Body of pancreas (tissue), 4 donors: ENCODE results near the gene CLEC2B. TPM values are rescaled to one million over a fixed set of nuclear protein-coding genes. Genes with fewer than 3 reads are reported as not detected.

Source experiments
- ATAC-seq: fragments of 150-250 bp; one replicate; pipeline ENCODE4 v1.9.1; 2016
- DNase-seq, 4 donors: peaks; one replicate each; pipeline ENCODE4 v3.0.0-alpha.2; 2019
- H3K27ac ChIP-seq, 4 donors: fragments of 200-600 bp; sonication (generic); 1 replicate in 3 of 4; 2 replicates in 1 of 4; pipeline versions ENCODE4 v1.5.1 to v1.6.1; 2016 to 2019; ENCODE audit warnings: mild to moderate bottlenecking in 1 of 4, mixed read lengths in 1 of 4, moderate library complexity in 1 of 4
- H3K27me3 ChIP-seq, 2 donors: fragments of 200-600 bp; sonication (generic); one replicate each; pipeline ENCODE4 v1.6.0; 2016; ENCODE audit warnings: mild to moderate bottlenecking in 1 of 2
- H3K36me3 ChIP-seq, 2 donors: fragments of 200-600 bp; sonication (generic); replicated peaks in 1 of 2; 2 replicates each; pipeline ENCODE4 v1.5.1; 2016; ENCODE audit warnings: low read depth in 2 of 2; ENCODE audit not compliant: insufficient read depth in 1 of 2
- H3K4me1 ChIP-seq: fragments of 200-600 bp; sonication (generic); one replicate; pipeline ENCODE4 v1.6.0; 2016
- H3K4me3 ChIP-seq, 2 donors: fragments of 200-600 bp; sonication (generic); 1 replicate in 1 of 2; 2 replicates in 1 of 2; pipeline ENCODE4 v1.5.1; 2016 to 2019
- H3K9me3 ChIP-seq, 3 donors: fragments of 200-600 bp; sonication (generic); 1 replicate in 2 of 3; 2 replicates in 1 of 3; pipeline ENCODE4 v1.5.1; 2016
- POLR2A ChIP-seq, 3 donors: fragments of 450-650 bp; IDR thresholded peaks; one replicate each; pipeline ENCODE4 v1.6.1; 2016; ENCODE audit warnings: antibody characterized with exemption in 3 of 3, mild to moderate bottlenecking in 2 of 3
- WGBS, 2 donors: methylation state at CpG; one replicate each; pipeline ENCODE4 v1.1.5; 2017; 5-methylcytosine and 5-hydroxymethylcytosine counted together
- intact Hi-C: fragments of 100-400 bp; cut with DNase I; formaldehyde crosslinking; loops from one replicate; pipeline ENCODE4 v1.15.1; 2023
- total RNA-seq, 2 donors: library from RNA; depleted of rRNA; stranded (reverse); fragments of >200 nt; gene quantifications; one replicate each; pipeline ENCODE4 v1.1.0, GENCODE V29; 2016
- TF ChIP-seq, protein P1 (sequence below), 7 experiments: fragments of 450-650 bp in 4 of 7; fragments of 200-600 bp in 3 of 7; sonication (generic) in 3 of 7; IDR thresholded peaks; one replicate each; pipeline ENCODE4 v1.5.1; 2016 to 2019; ENCODE audit warnings: antibody characterized with exemption in 7 of 7

CLEC2B gene
- total RNA-seq, 2 donors from 2014 or later = 0.66 to 4.2 TPM

- Histone ChIP-seq H3K9me3 (no peaks in the 10 kb centered on the region), H3K4me3 (no peak overlapping the region), H3K27ac (no peak overlapping the region), H3K4me1 (no peaks in the 10 kb centered on the region), H3K27me3 (no peaks in the 10 kb centered on the region), H3K36me3 (no peaks in the 10 kb centered on the region)
- DNase-seq (no peak), ATAC-seq (no peak)
- WGBS, 2 donors = 63 to 65% methylated on average over 4 of the region's 4 CpGs
- TF ChIP-seq POLR2A (IDR thresholded peaks at IDR 0.05) = no peak
- TF ChIP-seq, protein P1, sequence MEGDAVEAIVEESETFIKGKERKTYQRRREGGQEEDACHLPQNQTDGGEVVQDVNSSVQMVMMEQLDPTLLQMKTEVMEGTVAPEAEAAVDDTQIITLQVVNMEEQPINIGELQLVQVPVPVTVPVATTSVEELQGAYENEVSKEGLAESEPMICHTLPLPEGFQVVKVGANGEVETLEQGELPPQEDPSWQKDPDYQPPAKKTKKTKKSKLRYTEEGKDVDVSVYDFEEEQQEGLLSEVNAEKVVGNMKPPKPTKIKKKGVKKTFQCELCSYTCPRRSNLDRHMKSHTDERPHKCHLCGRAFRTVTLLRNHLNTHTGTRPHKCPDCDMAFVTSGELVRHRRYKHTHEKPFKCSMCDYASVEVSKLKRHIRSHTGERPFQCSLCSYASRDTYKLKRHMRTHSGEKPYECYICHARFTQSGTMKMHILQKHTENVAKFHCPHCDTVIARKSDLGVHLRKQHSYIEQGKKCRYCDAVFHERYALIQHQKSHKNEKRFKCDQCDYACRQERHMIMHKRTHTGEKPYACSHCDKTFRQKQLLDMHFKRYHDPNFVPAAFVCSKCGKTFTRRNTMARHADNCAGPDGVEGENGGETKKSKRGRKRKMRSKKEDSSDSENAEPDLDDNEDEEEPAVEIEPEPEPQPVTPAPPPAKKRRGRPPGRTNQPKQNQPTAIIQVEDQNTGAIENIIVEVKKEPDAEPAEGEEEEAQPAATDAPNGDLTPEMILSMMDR (IDR thresholded peaks at IDR 0.05) = no peak
- intact Hi-C loops = no loop called here
These were observed 62.4 kb downstream of the CLEC2B start for GRCh38 chr12:9806714-9807113.

DNA sequence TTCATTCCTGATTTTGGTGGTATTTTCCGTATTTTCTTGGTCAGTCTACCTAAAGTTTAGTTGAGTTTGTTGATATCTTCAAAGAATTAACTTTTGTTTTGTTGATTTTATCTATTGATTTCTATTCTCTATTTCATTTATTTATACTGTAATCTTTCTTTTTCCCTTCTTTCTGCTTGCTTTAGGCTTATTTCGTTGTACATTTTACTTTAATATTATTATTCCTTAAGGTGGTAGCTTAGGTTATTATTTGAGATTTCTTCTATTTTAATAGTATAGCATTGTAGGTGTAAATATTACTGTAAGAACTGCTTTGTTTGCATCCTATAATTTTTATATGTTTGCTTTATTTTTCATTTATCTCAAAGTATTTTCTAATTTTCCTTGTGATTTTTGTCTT is 63.3 kb downstream of the CLEC2B start:
- no peaks in the 10 kb centered on the region for H3K4me1 ChIP-seq
- 86% methylated on average over 2 of the region's 2 CpGs for WGBS, 2 donors
- DNase-seq (no peak), ATAC-seq (no peak)
- intact Hi-C loops = no loop called here
- no peak overlapping the region for H3K4me3 ChIP-seq
- TF ChIP-seq POLR2A (IDR thresholded peaks at IDR 0.05) = no peak
- TF ChIP-seq, protein P1 (IDR thresholded peaks at IDR 0.05) = no peak
- no peaks in the 10 kb centered on the region for H3K27me3 ChIP-seq
- no peak overlapping the region for H3K27ac ChIP-seq
- H3K36me3 ChIP-seq = no peaks in the 10 kb centered on the region
- no peaks in the 10 kb centered on the region for H3K9me3 ChIP-seq

Other genes starting within 250 kb of the CLEC2B start
- gene CLEC2D, start 199.6 kb downstream of the CLEC2B start, total RNA-seq = 1 to 10 TPM; 5.3 to 7.5 TPM
- gene CLECL1, start 136.3 kb downstream of the CLEC2B start, total RNA-seq = not detected
- 1 to 10 TPM; 3.1 to 4.0 TPM for gene CD69, start 108.5 kb downstream of the CLEC2B start, total RNA-seq
- not detected for gene KLRF1, start 41.9 kb downstream of the CLEC2B start, total RNA-seq
- not detected for gene KLRF2, start 12.1 kb upstream of the CLEC2B start, total RNA-seq
- gene CLEC2A, start 63.0 kb upstream of the CLEC2B start, total RNA-seq = not detected
- gene CLEC12A, start 102.1 kb upstream of the CLEC2B start, total RNA-seq = under 1 TPM in 1 of 2 donors, not detected in 1; 0.99 TPM
- gene CLEC1B, start 129.8 kb upstream of the CLEC2B start, total RNA-seq = not detected
- gene CLEC12B, start 141.3 kb upstream of the CLEC2B start, total RNA-seq = not detected
- under 1 TPM in 1 of 2 donors, not detected in 1; 0.26 TPM for gene CLEC9A, start 161.3 kb upstream of the CLEC2B start, total RNA-seq
- 1 to 10 TPM; 1.3 to 2.6 TPM for gene CLEC1A, start 229.6 kb upstream of the CLEC2B start, total RNA-seq